ENCODE results near the gene IFNL2.

- TF ChIP-seq POLR2A (IDR thresholded peaks at IDR 0.05) (no peak), CTCF (IDR thresholded peaks at IDR 0.05) (no peak)
These were observed 14.6 kb upstream of the IFNL2 start for GRCh38 chr19:39253374-39254149.
